Esophagus squamous epithelium (tissue), 5 donors: ENCODE measurements around the gene GNG14. TPM values are rescaled to one million over a fixed set of nuclear protein-coding genes. Genes with fewer than 3 reads are reported as not detected.

Experiments
- DNase-seq: peaks from one replicate; lab custom pipeline; 2025; lab: John Stamatoyannopoulos, UW
- H3K27ac ChIP-seq, 4 donors: fragments of 200-600 bp; sonication (generic); one replicate each; pipeline ENCODE4 v1.5.1; 2016 to 2019; ENCODE audit warnings: mild to moderate bottlenecking in 1 of 4
- H3K27me3 ChIP-seq, 4 donors: fragments of 200-600 bp; sonication (generic); 1 replicate in 3 of 4; 2 replicates in 1 of 4; pipeline versions ENCODE4 v1.5.1 to v1.6.0; 2017 to 2021; ENCODE audit warnings: antibody characterized with exemption in 1 of 4
- H3K36me3 ChIP-seq, 3 donors: fragments of 200-600 bp; sonication (generic); one replicate each; pipeline ENCODE4 v1.5.1; 2016 to 2019
- H3K4me1 ChIP-seq, 3 donors: fragments of 200-600 bp; sonication (generic); one replicate each; pipeline ENCODE4 v1.5.1; 2017 to 2019
- H3K4me3 ChIP-seq, 4 donors: fragments of 200-600 bp; sonication (generic); 1 replicate in 3 of 4; 2 replicates in 1 of 4; pipeline ENCODE4 v1.5.1; 2016 to 2019; ENCODE audit warnings: mild to moderate bottlenecking in 2 of 4, moderate library complexity in 1 of 4
- H3K9me3 ChIP-seq, 3 donors: fragments of 200-600 bp; sonication (generic); one replicate each; pipeline ENCODE4 v1.5.1; 2016 to 2019
- POLR2A ChIP-seq, 4 donors: fragments of 450-650 bp; IDR thresholded peaks; one replicate each; pipeline ENCODE4 v1.6.1; 2017; ENCODE audit warnings: antibody characterized with exemption in 4 of 4, mild to moderate bottlenecking in 4 of 4, moderate library complexity in 3 of 4
- WGBS, 2 donors: methylation state at CpG; one replicate each; pipeline ENCODE4 v1.1.5; 2018; 5-methylcytosine and 5-hydroxymethylcytosine counted together
- intact Hi-C: fragments of 100-400 bp; cut with DNase I; formaldehyde crosslinking; loops from one replicate; pipeline ENCODE4 v1.15.0; 2022
- total RNA-seq, 4 donors: library from RNA; depleted of rRNA; stranded (reverse); fragments of >200 nt; gene quantifications; one replicate each; pipeline ENCODE4 v1.1.0, GENCODE V29; 2016
- TF ChIP-seq, protein P1 (sequence below), 6 experiments: fragments of 450-650 bp in 4 of 6; fragments of 200-600 bp in 2 of 6; sonication (generic) in 2 of 6; IDR thresholded peaks; one replicate each; pipeline ENCODE4 v1.5.1; 2016 to 2019; ENCODE audit warnings: antibody characterized with exemption in 6 of 6, mild to moderate bottlenecking in 4 of 6, moderate library complexity in 4 of 6
- donor health status: DM: yes; HTN: yes; CAD: no.

GNG14 gene
- total RNA-seq, 4 donors from 2014 or later, result not detected

- no peak for DNase-seq
- WGBS, 2 donors, result 79 to 84% methylated on average over 3 of the region's 5 CpGs
- TF ChIP-seq, protein P1, sequence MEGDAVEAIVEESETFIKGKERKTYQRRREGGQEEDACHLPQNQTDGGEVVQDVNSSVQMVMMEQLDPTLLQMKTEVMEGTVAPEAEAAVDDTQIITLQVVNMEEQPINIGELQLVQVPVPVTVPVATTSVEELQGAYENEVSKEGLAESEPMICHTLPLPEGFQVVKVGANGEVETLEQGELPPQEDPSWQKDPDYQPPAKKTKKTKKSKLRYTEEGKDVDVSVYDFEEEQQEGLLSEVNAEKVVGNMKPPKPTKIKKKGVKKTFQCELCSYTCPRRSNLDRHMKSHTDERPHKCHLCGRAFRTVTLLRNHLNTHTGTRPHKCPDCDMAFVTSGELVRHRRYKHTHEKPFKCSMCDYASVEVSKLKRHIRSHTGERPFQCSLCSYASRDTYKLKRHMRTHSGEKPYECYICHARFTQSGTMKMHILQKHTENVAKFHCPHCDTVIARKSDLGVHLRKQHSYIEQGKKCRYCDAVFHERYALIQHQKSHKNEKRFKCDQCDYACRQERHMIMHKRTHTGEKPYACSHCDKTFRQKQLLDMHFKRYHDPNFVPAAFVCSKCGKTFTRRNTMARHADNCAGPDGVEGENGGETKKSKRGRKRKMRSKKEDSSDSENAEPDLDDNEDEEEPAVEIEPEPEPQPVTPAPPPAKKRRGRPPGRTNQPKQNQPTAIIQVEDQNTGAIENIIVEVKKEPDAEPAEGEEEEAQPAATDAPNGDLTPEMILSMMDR (IDR thresholded peaks at IDR 0.05), result no peak
- Histone ChIP-seq H3K27ac (no peak overlapping the region), H3K9me3 (no peaks in the 10 kb centered on the region), H3K4me1 (peaks cover 16 to 24% (median 17%) of the 10 kb centered on the region in 3 donors), H3K36me3 (peaks cover 0 to 25% (median 0%) of the 10 kb centered on the region in 3 donors), H3K27me3 (no peaks in the 10 kb centered on the region), H3K4me3 (no peak overlapping the region)
- intact Hi-C loops, result no loop called here
Measured at GRCh38 chr19:12692960-12693359, 5.2 kb downstream of the GNG14 start.

GRCh38 chr19:12694641-12695040 lies 6.8 kb downstream of the GNG14 start:
- Histone ChIP-seq H3K27me3 (no peaks in the 10 kb centered on the region), H3K9me3 (no peaks in the 10 kb centered on the region), H3K27ac (no peak overlapping the region), H3K4me3 (no peak overlapping the region), H3K4me1 (peaks cover 16 to 24% (median 17%) of the 10 kb centered on the region in 3 donors), H3K36me3 (peaks cover 0 to 31% (median 0%) of the 10 kb centered on the region in 3 donors)
- intact Hi-C loops, result no loop called here
- no peak for DNase-seq
- 90 to 96% methylated on average over 2 to 5 of the region's 16 CpGs for WGBS, 2 donors
- TF ChIP-seq POLR2A (IDR thresholded peaks at IDR 0.05), result no peak
- TF ChIP-seq, protein P1 (IDR thresholded peaks at IDR 0.05), result no peak

DNA sequence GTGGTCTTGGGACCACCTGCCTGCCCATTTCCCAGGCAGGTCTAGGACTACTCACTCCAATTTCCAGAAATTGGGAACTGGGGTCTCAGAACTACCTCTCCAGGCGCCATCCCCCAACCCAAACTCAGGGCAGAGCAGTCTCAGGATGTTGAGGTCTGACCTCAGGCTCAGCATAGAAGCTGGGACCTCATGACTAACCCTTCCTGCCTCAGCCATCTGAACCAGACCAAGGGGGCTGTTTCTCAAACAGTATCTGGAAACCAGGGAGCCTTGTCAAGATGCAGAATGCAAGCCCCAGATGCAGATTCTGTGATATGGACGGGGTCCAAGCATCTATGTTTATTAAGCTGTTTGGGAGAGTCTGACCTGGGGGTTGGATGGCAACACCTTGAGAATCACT lies 7.3 kb downstream of the GNG14 start:
- Histone ChIP-seq H3K27me3 (no peaks in the 10 kb centered on the region), H3K36me3 (peaks cover 0 to 33% (median under 1%) of the 10 kb centered on the region in 3 donors), H3K4me1 (peaks cover 16 to 24% (median 17%) of the 10 kb centered on the region in 3 donors), H3K27ac (no peak overlapping the region), H3K4me3 (peak overlapping the region in 1 of 4 donors; percentile 88), H3K9me3 (no peaks in the 10 kb centered on the region)
- intact Hi-C loops, result no loop called here
- WGBS, 2 donors, result 80 to 88% methylated on average over 1 of the region's 2 CpGs
- DNase-seq, result no peak
- TF ChIP-seq, protein P1 (IDR thresholded peaks at IDR 0.05), result no peak
- no peak for TF ChIP-seq POLR2A (IDR thresholded peaks at IDR 0.05)

DNA sequence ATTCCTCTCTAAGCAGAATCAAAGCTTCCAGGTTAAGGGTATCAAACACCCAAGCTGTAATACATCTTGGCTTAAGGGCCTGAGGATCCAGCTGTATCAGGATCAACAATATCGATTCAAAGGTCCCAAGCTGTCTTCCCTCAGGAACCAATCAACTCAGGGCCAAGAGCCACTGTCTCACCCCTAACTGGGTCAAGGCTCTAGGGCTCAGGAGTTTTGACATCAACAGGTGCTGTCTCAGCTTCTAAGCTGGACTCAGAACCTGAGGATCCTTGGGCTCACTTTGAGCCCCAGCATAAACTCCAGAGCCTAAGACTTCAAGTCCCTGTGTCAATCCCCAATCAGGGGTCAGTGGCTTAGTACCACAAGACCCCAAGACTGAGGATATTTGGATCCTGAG lies 7.7 kb downstream of the GNG14 start:
- H3K27ac ChIP-seq, result peak overlapping the region in 2 of 4 donors; percentile 82 to 90
- no peaks in the 10 kb centered on the region for H3K9me3 ChIP-seq
- no peak for TF ChIP-seq POLR2A (IDR thresholded peaks at IDR 0.05)
- TF ChIP-seq, protein P1 (IDR thresholded peaks at IDR 0.05), result no peak
- peaks cover 0 to 37% (median 5%) of the 10 kb centered on the region in 3 donors for H3K36me3 ChIP-seq
- DNase-seq, result no peak
- intact Hi-C loops, result no loop called here
- no peaks in the 10 kb centered on the region for H3K27me3 ChIP-seq
- peak overlapping the region; percentile 80 to 97 (median 90) for H3K4me3 ChIP-seq
- peaks cover 16 to 24% (median 17%) of the 10 kb centered on the region in 3 donors for H3K4me1 ChIP-seq
- WGBS, 2 donors, result 60 to 82% methylated on average over 1 of the region's 1 CpG

DNA sequence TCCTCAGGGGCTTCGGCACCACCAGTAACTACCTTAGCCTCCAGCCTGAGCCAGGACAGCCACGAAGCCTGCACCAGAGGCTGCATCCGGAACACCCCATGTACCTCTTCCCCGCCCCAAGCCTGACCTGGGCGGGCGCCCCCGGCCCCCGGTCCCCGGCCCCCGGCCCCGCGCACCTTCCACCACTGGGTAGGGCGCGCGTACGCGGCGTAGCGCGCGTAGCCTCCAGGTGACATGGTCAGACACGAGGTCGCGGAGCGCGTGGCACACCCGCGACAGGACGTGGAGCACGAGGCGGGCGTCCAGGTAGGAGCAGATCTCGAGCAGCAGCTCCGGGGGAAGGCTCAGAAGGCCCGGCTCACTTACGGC lies 8.2 kb downstream of the GNG14 start:
- Histone ChIP-seq H3K4me3 (peak overlapping the region; percentile 80 to 97 (median 90)), H3K27me3 (no peaks in the 10 kb centered on the region), H3K27ac (peak overlapping the region in 3 of 4 donors; percentile 82 to 95 (median 90)), H3K4me1 (peaks cover 16 to 24% (median 17%) of the 10 kb centered on the region in 3 donors), H3K9me3 (no peaks in the 10 kb centered on the region), H3K36me3 (peaks cover 3 to 42% (median 10%) of the 10 kb centered on the region in 3 donors)
- no peak for TF ChIP-seq POLR2A (IDR thresholded peaks at IDR 0.05)
- TF ChIP-seq, protein P1 (IDR thresholded peaks at IDR 0.05), result no peak
- WGBS, 2 donors, result 0% methylated on average over 1 to 2 of the region's 36 CpGs
- DNase-seq, result no peak
- intact Hi-C loops, result no loop called here
